GM19328 (cell line): ENCODE measurements around the gene KCNH2.
A peak's percentile ranks its signal among the peaks of the same experiment; 100 is the strongest.
"Not testable (repeated sequence)": the region's sequence is repeated elsewhere in the genome, so short reads cannot be mapped to it uniquely, and the experiment has no call there.

Experiments
- ATAC-seq: cut with Tn5 transposase; IDR thresholded peaks from one replicate; pipeline ENCODE4 v1.9.1; 2021; ENCODE audit warnings: mild to moderate bottlenecking, moderate library complexity; ENCODE audit not compliant: unreplicated experiment

The KCNH2 gene

GRCh38 chr7:150911590-150912267 is 66.4 kb downstream of the KCNH2 start:
- no peak for ATAC-seq

- no peak for ATAC-seq
Measured at GRCh38 chr7:150910996-150911422, 67.1 kb downstream of the KCNH2 start.

GRCh38 chr7:150910305-150910995 is 67.7 kb downstream of the KCNH2 start:
- ATAC-seq: not testable (repeated sequence)

- ATAC-seq: no peak
Measured at GRCh38 chr7:150909200-150909995, 68.7 kb downstream of the KCNH2 start.

GRCh38 chr7:150908173-150908572 is 69.9 kb downstream of the KCNH2 start:
- no peak for ATAC-seq

DNA sequence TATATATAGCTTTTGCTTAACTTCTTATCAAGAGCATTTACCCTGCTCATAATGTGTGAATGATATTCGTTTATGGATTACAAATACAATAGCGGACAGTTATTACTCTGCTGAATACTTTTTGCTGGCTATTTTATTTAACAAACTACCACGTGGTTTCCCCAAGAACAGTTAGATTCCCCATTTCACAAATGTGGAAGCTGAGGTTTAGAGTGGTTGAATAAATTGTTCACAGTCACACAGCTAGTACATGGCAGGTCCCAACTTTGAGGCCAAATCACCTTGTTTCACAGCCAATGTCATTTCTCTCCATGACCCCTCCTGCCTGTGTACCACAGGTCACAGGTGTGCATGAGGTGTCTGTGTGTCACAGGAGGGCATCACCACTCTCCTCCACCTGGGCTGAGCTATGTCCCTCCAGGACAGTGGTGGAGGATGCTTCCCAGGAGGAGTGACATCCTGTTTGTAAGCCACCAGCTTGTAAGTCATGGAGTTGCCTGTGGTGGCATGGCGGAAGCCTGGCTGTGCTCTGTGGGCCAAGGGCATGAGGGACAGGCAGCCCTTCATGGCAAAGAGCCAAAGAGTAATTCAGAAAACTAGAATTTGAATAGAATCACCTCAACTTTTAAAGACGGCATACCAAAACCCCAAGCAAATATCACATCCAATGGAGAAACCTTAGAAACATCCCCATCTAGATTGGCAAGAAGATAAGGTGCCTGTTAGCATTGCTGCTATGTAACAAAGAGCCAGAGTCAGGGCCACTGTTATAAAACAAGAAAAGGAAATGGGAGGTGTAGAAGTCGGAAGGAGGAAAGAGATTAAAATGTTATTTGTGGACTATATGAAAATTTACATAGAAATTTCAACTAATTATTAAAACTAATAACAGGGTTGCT is 73.9 kb downstream of the KCNH2 start:
- no peak for ATAC-seq

DNA sequence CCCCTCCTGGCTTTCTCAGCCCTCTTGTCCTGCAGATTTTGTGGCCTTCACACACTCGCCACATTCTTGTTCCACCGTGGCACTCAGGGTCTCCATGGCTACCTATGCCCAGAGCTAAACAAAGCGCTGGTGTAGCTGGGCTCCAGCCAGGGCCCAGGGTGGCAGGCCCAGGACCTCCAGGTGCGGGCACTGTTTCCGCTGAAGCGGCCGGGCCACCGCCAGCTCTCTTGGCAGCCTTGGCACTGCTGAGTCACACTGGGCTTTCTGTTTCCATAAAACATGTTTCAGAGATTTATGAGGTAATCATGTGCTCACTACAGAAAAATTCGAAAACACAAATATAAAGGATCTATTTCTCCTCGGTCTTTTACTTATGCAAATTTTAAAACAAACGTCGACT is 74.5 kb downstream of the KCNH2 start:
- no peak for ATAC-seq

DNA sequence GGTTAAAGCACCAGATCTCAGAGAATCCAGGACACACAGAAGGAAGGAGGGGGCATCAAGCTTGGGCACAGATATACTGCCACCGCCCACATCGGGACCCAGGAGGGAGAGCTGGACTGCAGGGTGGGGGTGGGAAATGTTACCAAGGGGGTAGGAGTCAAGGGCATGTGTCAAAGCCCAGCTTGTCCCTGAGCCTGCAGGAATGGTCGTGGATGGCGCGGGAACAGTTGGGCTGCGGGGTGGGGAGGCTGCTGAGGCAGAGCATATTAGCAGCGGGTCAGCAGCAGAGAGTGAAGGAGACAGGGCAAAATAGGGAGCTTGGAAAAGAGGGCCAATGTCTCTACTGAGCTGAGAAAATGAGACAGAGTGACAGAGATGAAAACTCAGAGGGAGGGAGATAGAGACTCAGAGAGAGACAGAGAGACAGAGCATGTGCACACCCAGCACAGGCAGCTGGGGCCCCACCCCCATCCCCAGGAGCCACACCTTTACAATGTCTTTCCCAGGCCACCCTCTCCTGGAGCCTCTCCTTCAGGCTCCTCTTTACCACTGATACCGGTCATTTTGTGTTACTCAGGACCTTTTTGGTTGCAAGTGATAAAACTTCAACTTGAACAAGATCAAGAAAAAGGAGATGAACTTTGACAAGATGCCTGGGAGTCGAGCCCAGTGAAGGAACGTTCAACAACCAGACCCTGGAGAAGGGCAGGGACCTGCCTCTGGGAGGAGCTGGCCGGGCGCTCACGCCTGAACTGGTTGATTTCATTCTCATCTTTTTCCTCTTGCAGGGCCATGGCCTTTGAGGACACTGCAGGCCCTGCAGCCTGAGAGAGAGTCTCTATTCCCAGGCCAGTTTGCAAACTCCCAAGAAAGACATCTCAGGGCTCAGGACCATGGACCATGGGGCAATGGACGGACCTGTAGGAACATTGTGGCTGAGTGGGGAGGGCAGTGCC is 75.8 kb downstream of the KCNH2 start:
- no peak for ATAC-seq

DNA sequence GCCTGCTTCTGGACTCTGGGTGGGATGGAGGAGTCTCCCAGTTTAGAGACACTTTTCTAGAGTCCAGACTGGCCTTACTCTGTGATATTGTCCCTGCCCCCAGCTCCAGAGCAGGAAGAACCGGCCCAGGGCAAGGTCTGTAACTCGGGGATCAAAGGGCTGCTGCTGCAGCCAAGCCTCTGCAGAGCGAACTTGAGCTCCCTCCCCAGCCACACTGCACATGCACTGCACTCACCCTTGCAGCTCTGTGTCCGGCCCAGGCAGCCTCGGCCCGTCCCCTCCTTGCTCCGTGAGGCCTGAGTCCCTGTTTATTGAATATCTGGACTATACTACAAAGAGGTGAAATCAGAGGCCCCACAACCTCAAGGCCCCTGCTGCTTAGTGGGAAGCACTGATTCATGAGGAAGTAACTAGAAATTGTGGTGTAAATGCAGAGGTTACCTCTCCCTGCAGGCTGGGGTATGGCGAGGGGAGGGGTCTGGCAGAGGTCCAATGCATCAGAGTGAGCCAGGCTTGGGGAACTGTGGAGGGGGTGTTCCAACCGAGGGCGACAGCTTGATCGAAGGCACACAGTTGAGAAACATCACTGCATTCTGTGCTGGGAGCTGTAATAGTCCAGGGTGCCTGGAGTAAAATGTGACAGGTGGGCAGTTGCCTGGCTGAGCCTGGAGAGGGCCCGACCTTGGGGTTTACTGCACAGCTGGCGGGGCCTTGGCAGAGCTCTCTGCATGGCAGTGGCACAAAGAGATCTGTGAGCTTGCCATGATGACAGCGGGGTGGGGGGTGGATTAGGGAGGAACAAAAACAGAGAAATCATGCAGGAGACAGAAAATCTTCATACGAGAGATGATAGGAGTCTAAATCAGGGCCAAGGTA is 76.7 kb downstream of the KCNH2 start:
- no peak for ATAC-seq

DNA sequence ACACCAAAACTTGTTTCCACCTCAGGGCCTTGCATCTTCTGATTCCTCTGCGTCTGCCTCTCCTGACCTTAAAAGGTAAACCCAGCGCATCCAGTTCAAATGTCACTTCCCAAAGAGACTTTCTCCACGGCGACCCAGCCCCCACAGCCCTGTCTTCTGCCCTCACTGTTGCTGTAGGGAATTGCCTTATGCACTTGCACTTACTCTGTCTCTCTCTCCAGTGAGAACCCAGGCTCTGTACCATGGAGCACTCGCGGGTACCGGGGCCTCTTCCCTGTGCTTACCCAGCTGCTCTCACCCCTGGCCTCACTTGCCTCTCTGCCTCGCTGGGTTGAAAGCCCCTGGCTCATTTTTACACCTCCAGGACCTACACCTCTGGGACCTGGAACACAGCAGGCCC is 77.4 kb downstream of the KCNH2 start:
- ATAC-seq: no peak

DNA sequence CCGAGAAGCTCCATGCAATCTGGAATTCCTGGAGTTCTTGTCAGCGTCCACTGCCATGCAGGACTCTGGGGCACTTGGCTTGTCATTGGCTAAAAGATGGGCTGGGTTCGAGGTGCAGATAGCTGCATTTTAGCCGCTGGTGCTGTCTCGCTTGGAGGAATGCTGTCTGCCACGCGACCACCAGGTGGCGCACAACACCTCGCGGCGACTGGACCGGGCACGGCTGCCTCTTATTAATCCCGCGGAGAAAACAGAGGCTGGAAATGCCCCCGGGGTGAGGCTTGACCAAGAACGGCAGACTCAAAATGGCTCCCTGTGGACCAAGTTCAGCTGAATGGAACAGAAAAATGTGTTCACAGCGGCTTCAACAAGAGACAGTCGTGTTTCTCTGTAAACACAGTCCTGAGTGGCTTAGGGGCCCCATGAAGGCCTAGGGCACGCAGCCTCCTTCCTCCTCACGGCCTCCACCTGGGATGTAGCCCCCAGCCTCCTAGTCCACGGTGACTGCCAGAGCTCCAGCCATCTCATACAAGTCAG is 79.6 kb downstream of the KCNH2 start:
- ATAC-seq: peak; percentile 52

DNA sequence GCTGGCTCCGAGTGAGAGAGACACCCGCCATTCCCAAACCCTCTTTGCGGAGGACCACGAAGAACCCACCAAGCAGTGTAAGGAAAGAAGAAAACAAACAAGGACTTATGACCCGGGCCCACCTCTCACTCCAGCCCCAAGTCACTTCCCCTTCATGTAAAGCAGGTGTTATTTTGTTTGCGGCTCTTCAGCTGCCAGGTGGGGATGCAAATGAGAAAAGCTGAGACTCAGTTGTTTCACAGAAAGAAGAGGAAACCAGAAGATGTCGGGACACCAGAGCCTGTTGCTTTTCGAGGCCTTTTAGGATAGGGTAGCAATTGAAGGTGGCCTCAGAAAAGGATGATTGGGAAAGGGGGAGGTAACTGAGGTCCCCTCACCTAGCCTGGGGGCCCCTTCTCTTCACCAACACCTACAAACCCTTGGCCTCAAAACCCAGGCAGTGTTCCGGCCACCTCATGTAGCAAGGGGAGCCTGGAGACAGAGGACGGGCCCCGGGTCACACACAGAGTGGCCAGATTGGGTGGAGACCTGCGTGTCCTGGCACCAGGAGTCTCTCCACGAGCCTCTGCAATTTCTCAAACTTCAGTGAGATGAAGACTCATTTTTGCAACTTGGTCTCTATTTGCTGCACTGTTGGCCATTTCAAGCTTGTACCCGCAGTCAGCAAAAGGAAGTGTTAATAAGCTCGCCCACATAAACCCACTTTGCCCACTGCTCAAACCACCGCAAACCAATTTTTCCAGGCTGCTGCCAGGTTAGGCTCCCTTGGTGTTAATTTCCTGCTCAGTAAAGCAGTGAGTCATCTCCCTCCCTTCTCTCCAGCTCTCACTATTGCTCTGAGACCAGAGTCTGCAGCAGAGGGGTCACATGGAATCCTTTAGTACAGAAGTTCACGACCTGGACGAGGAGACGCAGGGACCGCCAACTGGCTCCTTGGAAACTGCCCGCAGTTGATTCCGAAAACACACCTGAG is 80.3 kb downstream of the KCNH2 start:
- ATAC-seq: peak; percentile 60

- no peak for ATAC-seq
Measured at GRCh38 chr7:150896562-150897209, 81.4 kb downstream of the KCNH2 start.

GRCh38 chr7:150895809-150896208 is 82.3 kb downstream of the KCNH2 start:
- no peak for ATAC-seq
